Astrocyte (in vitro differentiated cells and primary cell): Measurements from ENCODE around the gene PLXNC1.

Source experiments
- CTCF ChIP-seq: IDR thresholded peaks from 2 replicates; pipeline ENCODE4 v1.5.1; 2011; ENCODE audit warnings: low read depth, mild to moderate bottlenecking, inconsistent platforms, low read length, moderate library complexity; ENCODE audit not compliant: insufficient read depth
- EZH2 ChIP-seq: IDR thresholded peaks from 2 replicates; pipeline ENCODE4 v1.6.1; 2012; ENCODE audit warnings: mild to moderate bottlenecking, low read length, inconsistent platforms; ENCODE audit not compliant: insufficient read depth

GRCh38 chr12:94297096-94297699 lies 148.8 kb downstream of the PLXNC1 start:
- TF ChIP-seq CTCF: no peak
- TF ChIP-seq EZH2: no peak
